Common myeloid progenitor, CD34-positive (primary cell): Measurements from ENCODE around the gene RADIL.

Source experiments
- CTCF ChIA-PET: fragments of 350-600 bp; sonication (Branson Sonifier 250); formaldehyde crosslinking; loops from one replicate; lab custom pipeline; 2021; ENCODE audit warnings: antibody characterized with exemption; lab: Charles Lee
- POLR2A ChIA-PET: fragments of 350-600 bp; sonication (Branson Sonifier 250); formaldehyde crosslinking; loops from one replicate; lab custom pipeline; 2021; ENCODE audit warnings: antibody characterized with exemption; lab: Charles Lee
- DNase-seq, 3 donors: peaks; one replicate each; pipeline versions ENCODE4 v3.0.0 to v3.0.0-alpha.2; 2013
- H3K27ac ChIP-seq, 2 experiments: 1 replicate in 1 of 2; 2 replicates in 1 of 2; pipeline ENCODE4 v1.7.0; 2013; ENCODE audit warnings: inconsistent platforms in 2 of 2, low read length in 2 of 2, mild to moderate bottlenecking in 2 of 2, low read depth in 1 of 2, moderate library complexity in 1 of 2; ENCODE audit not compliant: severe bottlenecking in 2 of 2, insufficient read depth in 1 of 2, poor library complexity in 1 of 2
- H3K27me3 ChIP-seq, 5 experiments: replicated peaks in 2 of 5; 1 replicate in 3 of 5; 2 replicates in 2 of 5; pipeline versions ENCODE4 v1.6.1 to v1.7.0; 2013; ENCODE audit warnings: low read length in 4 of 5, mild to moderate bottlenecking in 2 of 5, moderate library complexity in 2 of 5, inconsistent platforms in 1 of 5; ENCODE audit not compliant: insufficient read depth in 5 of 5, control insufficient read depth in 4 of 5
- H3K36me3 ChIP-seq, 4 experiments: 1 replicate in 2 of 4; 2 replicates in 2 of 4; pipeline versions ENCODE4 v1.6.1 to v1.7.0; 2013; ENCODE audit warnings: low read length in 3 of 4, control low read depth in 1 of 4, mild to moderate bottlenecking in 1 of 4; ENCODE audit not compliant: control insufficient read depth in 4 of 4, insufficient read depth in 4 of 4
- H3K4me1 ChIP-seq, 4 experiments: 1 replicate in 3 of 4; 2 replicates in 1 of 4; pipeline versions ENCODE4 v1.6.1 to v1.7.1; 2013; ENCODE audit warnings: low read length in 3 of 4, mild to moderate bottlenecking in 3 of 4, control low read depth in 1 of 4, inconsistent platforms in 1 of 4, moderate library complexity in 1 of 4; ENCODE audit not compliant: control insufficient read depth in 4 of 4, insufficient read depth in 4 of 4; ENCODE audit errors: control extremely low read depth in 1 of 4
- H3K4me3 ChIP-seq, 7 experiments: 1 replicate in 4 of 7; 2 replicates in 3 of 7; pipeline versions ENCODE4 v1.5.1 to v1.7.0; 2013; ENCODE audit warnings: mild to moderate bottlenecking in 7 of 7, low read length in 6 of 7, moderate library complexity in 6 of 7, inconsistent platforms in 2 of 7, low read depth in 2 of 7, control low read depth in 1 of 7; ENCODE audit not compliant: insufficient read depth in 4 of 7, control insufficient read depth in 1 of 7; ENCODE audit errors: extremely low read depth in 1 of 7
- H3K9me3 ChIP-seq, 5 experiments: 1 replicate in 4 of 5; 2 replicates in 1 of 5; pipeline versions ENCODE4 v1.6.1 to v1.7.1; 2013; ENCODE audit warnings: low read length in 4 of 5, mild to moderate bottlenecking in 2 of 5, inconsistent platforms in 1 of 5, low read depth in 1 of 5, moderate library complexity in 1 of 5; ENCODE audit not compliant: control insufficient read depth in 4 of 5, insufficient read depth in 2 of 5; ENCODE audit errors: control extremely low read depth in 1 of 5
- WGBS: methylation state at CpG from one replicate; pipeline ENCODE4 v1.1.5; 2013; ENCODE audit not compliant: insufficient coverage; 5-methylcytosine and 5-hydroxymethylcytosine counted together

The RADIL gene

GRCh38 chr7:4866528-4867496 is 16.7 kb downstream of the RADIL start:
- ChIA-PET CTCF (interaction anchor here (1.3 kb wide), 1 partner anchor 16 kb away, joined by 5 read pairs; the partner anchor contains the start of gene RADIL), POLR2A (no interaction called here)
- Histone ChIP-seq H3K27me3 (peaks cover 3 to 45% (median 6%) of the 10 kb centered on the region in 5 experiments), H3K4me1 (peaks cover 0 to 14% (median 6%) of the 10 kb centered on the region in 4 experiments), H3K36me3 (no peaks in the 10 kb centered on the region), H3K4me3 (no peak overlapping the region), H3K9me3 (peaks cover 3 to 21% (median 9%) of the 10 kb centered on the region in 5 experiments), H3K27ac (no peak overlapping the region)
- WGBS: 92% methylated on average over 6 of the region's 9 CpGs
- DNase-seq: no peak

- peak overlapping the region; percentile 49 to 77 (median 60) for H3K4me3 ChIP-seq
- H3K4me1 ChIP-seq: peaks cover 0 to 8% (median 3%) of the 10 kb centered on the region in 4 experiments
- no peak for DNase-seq
- 89% methylated on average over 12 of the region's 14 CpGs for WGBS
- no peaks in the 10 kb centered on the region for H3K36me3 ChIP-seq
- ChIA-PET POLR2A (no interaction called here), CTCF (interaction anchor here (0.9 to 1.0 kb wide), 3 partner anchors 19 to 31 kb away, joined by 3 read pairs; partner anchors contain the start of gene RADIL)
- H3K27ac ChIP-seq: no peak overlapping the region
- peaks cover 5 to 30% (median 20%) of the 10 kb centered on the region in 5 experiments for H3K9me3 ChIP-seq
- H3K27me3 ChIP-seq: peaks cover 6 to 55% (median 9%) of the 10 kb centered on the region in 5 experiments
Observed at GRCh38 chr7:4862156-4862555, 21.4 kb downstream of the RADIL start.

GRCh38 chr7:4861673-4862072 is 21.8 kb downstream of the RADIL start, which contains the start of gene PAPOLB:
Gene PAPOLB, minus strand, starts transcription at chr7:4862030. Its CDS starts 220 bp downstream, at chr7:4861810.
- Histone ChIP-seq H3K27ac (no peak within 1 kb of the TSS), H3K27me3 (peaks cover 6 to 53% (median 9%) of the 10 kb centered on the region in 5 experiments), H3K36me3 (no peaks in the 10 kb centered on the region), H3K4me1 (peaks cover 0 to 8% (median 3%) of the 10 kb centered on the region in 4 experiments), H3K4me3 (peak within 1 kb of the TSS; percentile 49 to 77 (median 60)), H3K9me3 (peaks cover 5 to 29% (median 20%) of the 10 kb centered on the region in 5 experiments)
- POLR2A ChIA-PET: no interaction called here
- CTCF ChIA-PET: interaction anchor here (0.9 to 1.0 kb wide), 2 partner anchors 19 to 31 kb away, joined by 3 read pairs; no protein-coding TSS in a partner anchor
- WGBS: 13% methylated on average over 33 of the region's 46 CpGs
- DNase-seq: peak; percentile 60 to 91 (median 82)

- H3K27me3 ChIP-seq: peaks cover 6 to 53% (median 9%) of the 10 kb centered on the region in 5 experiments
- DNase-seq: no peak
- peaks cover 0 to 8% (median 3%) of the 10 kb centered on the region in 4 experiments for H3K4me1 ChIP-seq
- no peak overlapping the region for H3K27ac ChIP-seq
- ChIA-PET CTCF (no interaction called here), POLR2A (no interaction called here)
- 82% methylated on average over 8 of the region's 11 CpGs for WGBS
- H3K4me3 ChIP-seq: peak overlapping the region; percentile 49 to 77 (median 60)
- peaks cover 4 to 29% (median 20%) of the 10 kb centered on the region in 5 experiments for H3K9me3 ChIP-seq
- H3K36me3 ChIP-seq: no peaks in the 10 kb centered on the region
Observed at GRCh38 chr7:4861227-4861626, 22.3 kb downstream of the RADIL start.

GRCh38 chr7:4857189-4857588 is 26.3 kb downstream of the RADIL start:
- 100% methylated on average over 1 of the region's 3 CpGs for WGBS
- CTCF ChIA-PET: interaction anchor here (2.0 kb wide), 1 partner anchor 26 kb away, joined by 6 read pairs; the partner anchor contains the start of gene RADIL

GRCh38 chr7:4856336-4857057 is 27.0 kb downstream of the RADIL start:
- no peak overlapping the region for H3K27ac ChIP-seq
- H3K9me3 ChIP-seq: peaks cover 2 to 13% (median 7%) of the 10 kb centered on the region in 5 experiments
- peaks cover 0 to 3% (median 0%) of the 10 kb centered on the region in 4 experiments for H3K4me1 ChIP-seq
- H3K27me3 ChIP-seq: peaks cover 0 to 23% (median 6%) of the 10 kb centered on the region in 5 experiments
- ChIA-PET POLR2A (no interaction called here), CTCF (interaction anchor here (0.6 to 2.8 kb wide), 6 partner anchors 11 to 821 kb away, joined by 3 to 11 read pairs (median 4); partner anchors contain the start of gene RADIL)
- no peak for DNase-seq
- no peak overlapping the region for H3K4me3 ChIP-seq
- no peaks in the 10 kb centered on the region for H3K36me3 ChIP-seq
- 97% methylated on average over 5 of the region's 10 CpGs for WGBS

More at GRCh38 chr7:4857189-4857588, 26.3 kb downstream of the RADIL start:
- H3K27ac ChIP-seq: no peak overlapping the region
- DNase-seq: no peak
- peaks cover 0 to 30% (median 8%) of the 10 kb centered on the region in 5 experiments for H3K27me3 ChIP-seq
- peaks cover 0 to 6% (median 3%) of the 10 kb centered on the region in 4 experiments for H3K4me1 ChIP-seq
- no peak overlapping the region for H3K4me3 ChIP-seq
- no peaks in the 10 kb centered on the region for H3K36me3 ChIP-seq
- H3K9me3 ChIP-seq: peaks cover 2 to 16% (median 14%) of the 10 kb centered on the region in 5 experiments
- POLR2A ChIA-PET: no interaction called here
